ENCODE results near the gene PGK1. TPM values are rescaled to one million over a fixed set of nuclear protein-coding genes. Genes with fewer than 3 reads are reported as not detected.

PGK1 gene
- total RNA-seq, 1 donor, result 206 TPM

DNA sequence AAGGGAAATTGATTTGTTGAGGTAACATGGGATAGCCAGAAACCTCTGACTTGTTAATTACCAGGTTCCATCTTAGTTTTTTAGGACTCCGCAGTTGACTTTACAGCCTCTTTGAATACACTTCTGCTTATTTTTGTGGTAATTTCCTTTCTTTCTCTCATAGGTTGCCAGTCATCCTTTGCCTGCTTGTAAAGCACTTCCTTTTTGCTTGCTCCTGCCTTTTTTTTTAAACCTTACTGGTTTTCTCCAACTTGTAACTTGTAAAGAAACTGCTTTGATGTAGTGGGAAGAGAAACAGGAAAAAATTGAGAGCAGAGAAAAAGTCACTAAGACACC, 2.6 kb downstream of the PGK1 start:
- H3K4me3 ChIP-seq (ENCODE audit: insufficient read depth, low read length), result no peak overlapping the region
- TF ChIP-seq, protein P1, sequence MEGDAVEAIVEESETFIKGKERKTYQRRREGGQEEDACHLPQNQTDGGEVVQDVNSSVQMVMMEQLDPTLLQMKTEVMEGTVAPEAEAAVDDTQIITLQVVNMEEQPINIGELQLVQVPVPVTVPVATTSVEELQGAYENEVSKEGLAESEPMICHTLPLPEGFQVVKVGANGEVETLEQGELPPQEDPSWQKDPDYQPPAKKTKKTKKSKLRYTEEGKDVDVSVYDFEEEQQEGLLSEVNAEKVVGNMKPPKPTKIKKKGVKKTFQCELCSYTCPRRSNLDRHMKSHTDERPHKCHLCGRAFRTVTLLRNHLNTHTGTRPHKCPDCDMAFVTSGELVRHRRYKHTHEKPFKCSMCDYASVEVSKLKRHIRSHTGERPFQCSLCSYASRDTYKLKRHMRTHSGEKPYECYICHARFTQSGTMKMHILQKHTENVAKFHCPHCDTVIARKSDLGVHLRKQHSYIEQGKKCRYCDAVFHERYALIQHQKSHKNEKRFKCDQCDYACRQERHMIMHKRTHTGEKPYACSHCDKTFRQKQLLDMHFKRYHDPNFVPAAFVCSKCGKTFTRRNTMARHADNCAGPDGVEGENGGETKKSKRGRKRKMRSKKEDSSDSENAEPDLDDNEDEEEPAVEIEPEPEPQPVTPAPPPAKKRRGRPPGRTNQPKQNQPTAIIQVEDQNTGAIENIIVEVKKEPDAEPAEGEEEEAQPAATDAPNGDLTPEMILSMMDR (IDR thresholded peaks at IDR 0.05; ENCODE audit: extremely low read depth, low read depth, low read length), result no peak

GRCh38 chrX:78109458-78109857, 5.4 kb downstream of the PGK1 start:
- H4K20me1 ChIP-seq (ENCODE audit: insufficient read depth, low read length), result peaks cover 42% of the 10 kb centered on the region
- no peak for DNase-seq (ENCODE audit: insufficient read length, low spot score, missing footprints)
- peaks cover 11% of the 10 kb centered on the region for H3K4me1 ChIP-seq (ENCODE audit: insufficient read depth, low read length)

More for the DNA sequence above, 2.6 kb downstream of the PGK1 start:
- Histone ChIP-seq H3K36me3 (ENCODE audit: insufficient read depth, low read length) (peaks cover 7% of the 10 kb centered on the region), H3K79me2 (ENCODE audit: insufficient read depth, low read length) (peaks cover 68% of the 10 kb centered on the region), H2AFZ (ENCODE audit: low read length) (no peak overlapping the region), H3K27me3 (ENCODE audit: insufficient read depth, low read length) (no peaks in the 10 kb centered on the region), H3K4me1 (ENCODE audit: insufficient read depth, low read length) (peaks cover 11% of the 10 kb centered on the region), H4K20me1 (ENCODE audit: insufficient read depth, low read length) (peaks cover 39% of the 10 kb centered on the region), H3K27ac (ENCODE audit: low read depth, low read length) (no peak overlapping the region), H3K4me2 (ENCODE audit: insufficient read depth, low read length) (peak overlapping the region; percentile 90), H3K9me3 (ENCODE audit: low read depth, low read length) (no peaks in the 10 kb centered on the region)
- DNase-seq (ENCODE audit: insufficient read length, low spot score, missing footprints), result no peak

GRCh38 chrX:78111140-78111931, 7.3 kb downstream of the PGK1 start:
- H3K4me1 ChIP-seq (ENCODE audit: insufficient read depth, low read length), result peaks cover 1% of the 10 kb centered on the region
- H3K36me3 ChIP-seq (ENCODE audit: insufficient read depth, low read length), result peaks cover 31% of the 10 kb centered on the region
- H4K20me1 ChIP-seq (ENCODE audit: insufficient read depth, low read length), result peaks cover 32% of the 10 kb centered on the region
- TF ChIP-seq, protein P1 (IDR thresholded peaks at IDR 0.05; ENCODE audit: extremely low read depth, low read depth, low read length), result no peak
- no peaks in the 10 kb centered on the region for H3K27me3 ChIP-seq (ENCODE audit: insufficient read depth, low read length)
- no peak overlapping the region for H3K27ac ChIP-seq (ENCODE audit: low read depth, low read length)
- DNase-seq (ENCODE audit: insufficient read length, low spot score, missing footprints), result no peak
- no peak overlapping the region for H2AFZ ChIP-seq (ENCODE audit: low read length)
- no peak overlapping the region for H3K4me3 ChIP-seq (ENCODE audit: insufficient read depth, low read length)
- no peaks in the 10 kb centered on the region for H3K9me3 ChIP-seq (ENCODE audit: low read depth, low read length)
- peaks cover 66% of the 10 kb centered on the region for H3K79me2 ChIP-seq (ENCODE audit: insufficient read depth, low read length)
- no peak overlapping the region for H3K4me2 ChIP-seq (ENCODE audit: insufficient read depth, low read length)

More at GRCh38 chrX:78109458-78109857, 5.4 kb downstream of the PGK1 start:
- Histone ChIP-seq H3K36me3 (ENCODE audit: insufficient read depth, low read length) (peaks cover 18% of the 10 kb centered on the region), H3K27me3 (ENCODE audit: insufficient read depth, low read length) (no peaks in the 10 kb centered on the region), H3K79me2 (ENCODE audit: insufficient read depth, low read length) (peaks cover 80% of the 10 kb centered on the region), H3K4me3 (ENCODE audit: insufficient read depth, low read length) (no peak overlapping the region), H3K9me3 (ENCODE audit: low read depth, low read length) (no peaks in the 10 kb centered on the region), H3K4me2 (ENCODE audit: insufficient read depth, low read length) (no peak overlapping the region), H2AFZ (ENCODE audit: low read length) (no peak overlapping the region), H3K27ac (ENCODE audit: low read depth, low read length) (no peak overlapping the region)
- TF ChIP-seq, protein P1 (IDR thresholded peaks at IDR 0.05; ENCODE audit: extremely low read depth, low read depth, low read length), result no peak

DNA sequence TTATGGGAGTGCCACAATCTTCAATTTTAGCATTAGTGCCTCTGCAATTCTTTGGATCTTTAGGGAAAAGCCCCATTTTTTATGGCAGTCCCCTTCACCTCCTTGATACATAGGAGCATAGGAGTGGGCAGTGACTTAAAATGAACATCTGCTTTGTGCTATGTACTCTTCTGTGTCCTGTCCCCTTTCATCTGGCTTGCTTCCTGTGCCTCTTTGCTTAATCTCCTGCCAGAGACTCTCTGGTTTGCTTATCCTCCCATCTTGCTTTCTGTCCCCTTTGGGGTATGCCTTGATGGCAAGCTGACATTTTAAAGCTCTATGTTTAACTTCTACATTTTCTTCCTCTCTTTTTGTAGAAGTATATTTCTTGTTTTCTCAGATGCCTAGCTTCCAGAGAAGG, 12.3 kb downstream of the PGK1 start:
- peaks cover 58% of the 10 kb centered on the region for H3K36me3 ChIP-seq (ENCODE audit: insufficient read depth, low read length)
- peaks cover 39% of the 10 kb centered on the region for H3K79me2 ChIP-seq (ENCODE audit: insufficient read depth, low read length)
- no peaks in the 10 kb centered on the region for H3K27me3 ChIP-seq (ENCODE audit: insufficient read depth, low read length)
- no peaks in the 10 kb centered on the region for H3K4me1 ChIP-seq (ENCODE audit: insufficient read depth, low read length)
- no peak overlapping the region for H3K4me2 ChIP-seq (ENCODE audit: insufficient read depth, low read length)
- no peaks in the 10 kb centered on the region for H3K9me3 ChIP-seq (ENCODE audit: low read depth, low read length)
- TF ChIP-seq, protein P1 (IDR thresholded peaks at IDR 0.05; ENCODE audit: extremely low read depth, low read depth, low read length), result no peak
- H2AFZ ChIP-seq (ENCODE audit: low read length), result no peak overlapping the region
- H3K27ac ChIP-seq (ENCODE audit: low read depth, low read length), result no peak overlapping the region
- H4K20me1 ChIP-seq (ENCODE audit: insufficient read depth, low read length), result peaks cover 14% of the 10 kb centered on the region
- no peak for DNase-seq (ENCODE audit: insufficient read length, low spot score, missing footprints)
- no peak overlapping the region for H3K4me3 ChIP-seq (ENCODE audit: insufficient read depth, low read length)
